Upper lobe of left lung (tissue), 6 donors: ENCODE results near the gene TMEM132D. TPM values are rescaled to one million over a fixed set of nuclear protein-coding genes. Genes with fewer than 3 reads are reported as not detected.

Experiments used
- ATAC-seq, 2 donors: fragments of 200-7000 bp; cut with Tn5 transposase; one replicate each; pipeline ENCODE4 v1.9.1; 2022; ENCODE audit warnings: mild to moderate bottlenecking in 2 of 2, moderate library complexity in 2 of 2; ENCODE audit not compliant: low FRiP score in 2 of 2
- DNase-seq, 2 donors: peaks; one replicate each; pipeline ENCODE4 v3.0.0-alpha.2; 2019 to 2020
- H3K27ac ChIP-seq, 4 donors: fragments of 200-600 bp; sonication (generic); one replicate each; pipeline ENCODE4 v1.5.1; 2016 to 2019
- H3K27me3 ChIP-seq, 4 donors: fragments of 200-600 bp; sonication (generic); one replicate each; pipeline ENCODE4 v1.5.1; 2017 to 2019
- H3K36me3 ChIP-seq, 4 donors: fragments of 200-600 bp; sonication (generic); one replicate each; pipeline ENCODE4 v1.5.1; 2016 to 2019
- H3K4me1 ChIP-seq, 4 donors: fragments of 200-600 bp; sonication (generic); one replicate each; pipeline ENCODE4 v1.5.1; 2018 to 2019
- H3K4me3 ChIP-seq, 4 donors: fragments of 200-600 bp; sonication (generic); one replicate each; pipeline ENCODE4 v1.5.1; 2017 to 2019; ENCODE audit warnings: mild to moderate bottlenecking in 2 of 4, moderate library complexity in 1 of 4
- H3K9me3 ChIP-seq, 4 donors: fragments of 200-600 bp; sonication (generic); one replicate each; pipeline ENCODE4 v1.5.1; 2018 to 2019
- CTCF ChIP-seq, 6 experiments: fragments of 450-650 bp in 4 of 6; fragments of 200-600 bp in 2 of 6; sonication (generic) in 2 of 6; IDR thresholded peaks; one replicate each; pipeline ENCODE4 v1.5.1; 2016 to 2019; ENCODE audit warnings: antibody characterized with exemption in 6 of 6
- EP300 ChIP-seq, 4 donors: sonication (generic); formaldehyde crosslinking; IDR thresholded peaks; one replicate each; pipeline ENCODE4 v1.5.1; 2017; ENCODE audit warnings: antibody characterized with exemption in 4 of 4, control low read depth in 2 of 4
- POLR2A ChIP-seq, 4 donors: fragments of 450-650 bp; IDR thresholded peaks; one replicate each; pipeline ENCODE4 v1.5.1; 2016 to 2017; ENCODE audit warnings: antibody characterized with exemption in 4 of 4, mild to moderate bottlenecking in 2 of 4
- POLR2AphosphoS5 ChIP-seq, 2 donors: sonication (generic); formaldehyde crosslinking; IDR thresholded peaks; one replicate each; pipeline ENCODE4 v1.5.1; 2017; ENCODE audit warnings: antibody characterized with exemption in 2 of 2
- WGBS, 2 donors: methylation state at CpG; one replicate each; pipeline ENCODE4 v1.1.5; 2017 to 2018; 5-methylcytosine and 5-hydroxymethylcytosine counted together
- total RNA-seq, 6 donors: library from RNA; depleted of rRNA in 4 of 6; stranded (reverse); fragments of >200 nt in 4 of 6; gene quantifications; one replicate each; pipeline versions ENCODE4 v1.1.0 to v1.2.1, GENCODE V29; 2016 to 2021
- donor health status: DM: no; HTN: no; CAD: no; lungs with moderate emphysema.
- donor health status: DM: no; HTN: yes; CAD: no; lungs with severe emphysema.

Gene TMEM132D
- total RNA-seq, 6 donors from 2014 or later = 0.30 to 1.0 (median 0.79) TPM; not detected in 1

- TF ChIP-seq POLR2AphosphoS5 (IDR thresholded peaks at IDR 0.05) = no peak
- no peak for TF ChIP-seq POLR2A (IDR thresholded peaks at IDR 0.05)
- no peak for TF ChIP-seq CTCF (IDR thresholded peaks at IDR 0.05)
- TF ChIP-seq EP300 (IDR thresholded peaks at IDR 0.05) = no peak
- DNase-seq = no peak
- WGBS, 2 donors = 93 to 95% methylated on average over 5 of the region's 5 CpGs
- Histone ChIP-seq H3K4me3 (no peak overlapping the region), H3K36me3 (no peaks in the 10 kb centered on the region), H3K27ac (no peak overlapping the region), H3K4me1 (no peaks in the 10 kb centered on the region), H3K9me3 (no peaks in the 10 kb centered on the region), H3K27me3 (no peaks in the 10 kb centered on the region)
- no peak for ATAC-seq
Observed at GRCh38 chr12:129279771-129280170, 624.1 kb downstream of the TMEM132D start.

GRCh38 chr12:129276361-129277060 lies 627.3 kb downstream of the TMEM132D start:
- Histone ChIP-seq H3K27ac (no peak overlapping the region), H3K9me3 (peaks cover 0 to 4% (median 0%) of the 10 kb centered on the region in 4 donors), H3K36me3 (no peaks in the 10 kb centered on the region), H3K4me3 (no peak overlapping the region), H3K27me3 (no peaks in the 10 kb centered on the region), H3K4me1 (no peaks in the 10 kb centered on the region)
- ATAC-seq (no peak), DNase-seq (no peak)
- TF ChIP-seq CTCF (IDR thresholded peaks at IDR 0.05) (no peak), EP300 (IDR thresholded peaks at IDR 0.05) (no peak), POLR2A (IDR thresholded peaks at IDR 0.05) (no peak), POLR2AphosphoS5 (IDR thresholded peaks at IDR 0.05) (no peak)
- 26 to 32% methylated on average over 9 of the region's 9 CpGs for WGBS, 2 donors

- H3K4me3 ChIP-seq = no peak overlapping the region
- no peak overlapping the region for H3K27ac ChIP-seq
- no peak for DNase-seq
- 71 to 73% methylated on average over 16 of the region's 16 CpGs for WGBS, 2 donors
- H3K4me1 ChIP-seq = no peaks in the 10 kb centered on the region
- TF ChIP-seq CTCF (IDR thresholded peaks at IDR 0.05) (no peak), EP300 (IDR thresholded peaks at IDR 0.05) (no peak), POLR2A (IDR thresholded peaks at IDR 0.05) (no peak), POLR2AphosphoS5 (IDR thresholded peaks at IDR 0.05) (no peak)
- H3K27me3 ChIP-seq = no peaks in the 10 kb centered on the region
- peaks cover 0 to 9% (median 2%) of the 10 kb centered on the region in 4 donors for H3K9me3 ChIP-seq
- no peaks in the 10 kb centered on the region for H3K36me3 ChIP-seq
- ATAC-seq = no peak
Observed at GRCh38 chr12:129269756-129270495, 633.9 kb downstream of the TMEM132D start.

GRCh38 chr12:129258781-129259318 lies 645.0 kb downstream of the TMEM132D start:
- no peak for ATAC-seq
- H3K4me1 ChIP-seq = no peaks in the 10 kb centered on the region
- no peaks in the 10 kb centered on the region for H3K36me3 ChIP-seq
- H3K27ac ChIP-seq = no peak overlapping the region
- no peak overlapping the region for H3K4me3 ChIP-seq
- WGBS, 2 donors = 87 to 89% methylated on average over 5 of the region's 5 CpGs
- no peaks in the 10 kb centered on the region for H3K27me3 ChIP-seq
- no peak for DNase-seq
- TF ChIP-seq CTCF (IDR thresholded peaks at IDR 0.05) (no peak), EP300 (IDR thresholded peaks at IDR 0.05) (no peak), POLR2A (IDR thresholded peaks at IDR 0.05) (no peak), POLR2AphosphoS5 (IDR thresholded peaks at IDR 0.05) (no peak)
- no peaks in the 10 kb centered on the region for H3K9me3 ChIP-seq
